GM18951 (cell line): ENCODE results near the gene PSMG4.

Experiments used
- POLR2A ChIP-seq: IDR thresholded peaks from 4 replicates; pipeline ENCODE4 v1.6.1; 2011; ENCODE audit warnings: mild to moderate bottlenecking; ENCODE audit not compliant: insufficient read length, insufficient read depth; ENCODE audit errors: extremely low read depth
- in situ Hi-C: fragments of 300-500 bp; cut with MboI; formaldehyde crosslinking; loops from one replicate; pipeline ENCODE4 v1.12.0; 2022; ENCODE audit warnings: low sequenced_read_pairs, mixed read lengths, inconsistent platforms; ENCODE audit not compliant: unreplicated experiment

Gene PSMG4

GRCh38 chr6:3250231-3250675 is 8.5 kb upstream of the PSMG4 start:
- no peak for TF ChIP-seq POLR2A
- in situ Hi-C loops = loop anchor here (10.0 kb wide), 1 partner anchor 125 kb away; no protein-coding TSS in a partner anchor

- in situ Hi-C loops = loop anchor here (10.0 kb wide), 1 partner anchor 127 kb away; no protein-coding TSS in a partner anchor
- no peak for TF ChIP-seq POLR2A
Observed at GRCh38 chr6:3251462-3252314, 7.1 kb upstream of the PSMG4 start.

GRCh38 chr6:3252369-3252768 is 6.4 kb upstream of the PSMG4 start:
- in situ Hi-C loops = loop anchor here (10.0 kb wide), 1 partner anchor 128 kb away; no protein-coding TSS in a partner anchor

GRCh38 chr6:3252861-3253596 is 5.7 kb upstream of the PSMG4 start:
- TF ChIP-seq POLR2A = no peak
- in situ Hi-C loops = loop anchor here (10.0 kb wide), 1 partner anchor 128 kb away; no protein-coding TSS in a partner anchor

More at GRCh38 chr6:3252369-3252768, 6.4 kb upstream of the PSMG4 start:
- no peak for TF ChIP-seq POLR2A

GRCh38 chr6:3253597-3253961 is 5.2 kb upstream of the PSMG4 start:
- TF ChIP-seq POLR2A = no peak
- in situ Hi-C loops = loop anchor here (10.0 kb wide), 1 partner anchor 129 kb away; no protein-coding TSS in a partner anchor

GRCh38 chr6:3258201-3258600 is 546 bp upstream of the PSMG4 start:
- in situ Hi-C loops = loop anchor here (10.0 kb wide), 1 partner anchor 133 kb away; no protein-coding TSS in a partner anchor
- no peak for TF ChIP-seq POLR2A

- TF ChIP-seq POLR2A = peak; percentile 22
- in situ Hi-C loops = loop anchor here (10.0 kb wide), 1 partner anchor 135 kb away; no protein-coding TSS in a partner anchor
Observed at GRCh38 chr6:3259491-3259958, 778 bp downstream of the PSMG4 start.

GRCh38 chr6:3260296-3260695 is 1.5 kb downstream of the PSMG4 start:
- in situ Hi-C loops = no loop called here

GRCh38 chr6:3260772-3261517 is 2.2 kb downstream of the PSMG4 start:
- in situ Hi-C loops = no loop called here
- TF ChIP-seq POLR2A = no peak

More at GRCh38 chr6:3260296-3260695, 1.5 kb downstream of the PSMG4 start:
- TF ChIP-seq POLR2A = no peak

- TF ChIP-seq POLR2A = no peak
- in situ Hi-C loops = no loop called here
Observed at GRCh38 chr6:3261518-3261820, 2.7 kb downstream of the PSMG4 start.

GRCh38 chr6:3261921-3262320 is 3.2 kb downstream of the PSMG4 start:
- in situ Hi-C loops = no loop called here
- no peak for TF ChIP-seq POLR2A

- no peak for TF ChIP-seq POLR2A
- in situ Hi-C loops = no loop called here
Observed at GRCh38 chr6:3263096-3263495, 4.3 kb downstream of the PSMG4 start.

GRCh38 chr6:3264356-3264755 is 5.6 kb downstream of the PSMG4 start:
- no peak for TF ChIP-seq POLR2A
- in situ Hi-C loops = no loop called here
